Measurements from ENCODE around the gene PASK. TPM values are rescaled to one million over a fixed set of nuclear protein-coding genes. Genes with fewer than 3 reads are reported as not detected.

Gene PASK
- total RNA-seq, 1 experiment from 2014 or later, result 80.9 TPM

- no peak for TF ChIP-seq NR3C1 (CRISPR knock-in tag; conservative IDR thresholded peaks at IDR 0.05; ENCODE audit: low read depth)
- TF ChIP-seq TCF7 (CRISPR knock-in tag; IDR thresholded peaks at IDR 0.05; ENCODE audit: low read depth), result no peak
- no peak for TF ChIP-seq CREM (CRISPR knock-in tag; IDR thresholded peaks at IDR 0.05)
- no peak for TF ChIP-seq ZNF425 (CRISPR knock-in tag; conservative IDR thresholded peaks at IDR 0.05)
- no peak for TF ChIP-seq PRRX2 (CRISPR knock-in tag; IDR thresholded peaks at IDR 0.05)
- no peak for TF ChIP-seq USF1 (CRISPR knock-in tag; IDR thresholded peaks at IDR 0.05)
- TF ChIP-seq ATF1 (CRISPR knock-in tag; IDR thresholded peaks at IDR 0.05), result no peak
- no peak for TF ChIP-seq ETV6 (CRISPR knock-in tag; IDR thresholded peaks at IDR 0.05)
- TF ChIP-seq NFYB (CRISPR knock-in tag; conservative IDR thresholded peaks at IDR 0.05; ENCODE audit: low read depth), result no peak
- TF ChIP-seq OVOL2 (CRISPR knock-in tag; IDR thresholded peaks at IDR 0.05; ENCODE audit: borderline replicate concordance), result no peak
- TF ChIP-seq RORB (CRISPR knock-in tag; IDR thresholded peaks at IDR 0.05), result no peak
- no peak for TF ChIP-seq USF2 (CRISPR knock-in tag; IDR thresholded peaks at IDR 0.05)
Observed at GRCh38 chr2:241138471-241138870, 10.8 kb downstream of the PASK start (continued).

GRCh38 chr2:241137276-241138190 lies 11.7 kb downstream of the PASK start:
- POLR2A ChIA-PET, result no interaction called here
- no peak for TF ChIP-seq ZNF512 (CRISPR knock-in tag; IDR thresholded peaks at IDR 0.05; ENCODE audit: borderline replicate concordance)
- no peak for TF ChIP-seq MXD4 (CRISPR knock-in tag; IDR thresholded peaks at IDR 0.05; ENCODE audit: borderline replicate concordance)
- no peak for TF ChIP-seq E2F4 (CRISPR knock-in tag; IDR thresholded peaks at IDR 0.05; ENCODE audit: borderline replicate concordance, low read depth)
- TF ChIP-seq ZNF396 (CRISPR knock-in tag; IDR thresholded peaks at IDR 0.05; ENCODE audit: borderline replicate concordance), result no peak
- no peak for TF ChIP-seq SOX15 (CRISPR knock-in tag; IDR thresholded peaks at IDR 0.05)
- TF ChIP-seq USF2 (CRISPR knock-in tag; IDR thresholded peaks at IDR 0.05), result no peak
- no peak for TF ChIP-seq OVOL2 (CRISPR knock-in tag; IDR thresholded peaks at IDR 0.05; ENCODE audit: borderline replicate concordance)
- no peak for TF ChIP-seq FOXJ3 (CRISPR knock-in tag; IDR thresholded peaks at IDR 0.05; ENCODE audit: borderline replicate concordance)
- no peak for TF ChIP-seq NR2C2 (CRISPR knock-in tag; IDR thresholded peaks at IDR 0.05)
- no peak for TF ChIP-seq CTCF (IDR thresholded peaks at IDR 0.05)
- no peak for TF ChIP-seq ZNF121 (CRISPR knock-in tag; IDR thresholded peaks at IDR 0.05)
- no peak for TF ChIP-seq EMX1 (CRISPR knock-in tag; IDR thresholded peaks at IDR 0.05)
- no peak for TF ChIP-seq SMAD4 (CRISPR knock-in tag; IDR thresholded peaks at IDR 0.05)
- no peak for TF ChIP-seq IRF1 (CRISPR knock-in tag; IDR thresholded peaks at IDR 0.05)

More at GRCh38 chr2:241137276-241138190, 11.7 kb downstream of the PASK start:
- Mint-ChIP-seq H3K4me3 (no peak overlapping the region), H3K4me1 (no peaks in the 10 kb centered on the region), H3K36me3 (peaks cover 39% of the 10 kb centered on the region), H3K27ac (no peak overlapping the region), H3K27me3 (ENCODE audit: low read depth) (no peaks in the 10 kb centered on the region), H3K9me3 (peaks cover 1% of the 10 kb centered on the region; the same call in 1 of the 2 replicates)
- ATAC-seq (no peak), DNase-seq (ENCODE audit: low spot score) (no peak)
- CTCF ChIA-PET, result interaction anchor here (0.5 kb wide), 1 partner anchor 60 kb away, joined by 4 read pairs; no protein-coding TSS in a partner anchor
